HEK293T (cell line): ENCODE measurements around the gene ZNF565.

Experiments used
- CTCF ChIA-PET: fragments of 350-600 bp; formaldehyde crosslinking; extraction: SDS; loops from one replicate; lab custom pipeline; 2021; ENCODE audit warnings: antibody characterized with exemption, inconsistent platforms; lab: Yijun Ruan, JAX
- POLR2A ChIA-PET: fragments of 350-600 bp; formaldehyde crosslinking; extraction: SDS; loops from one replicate; lab custom pipeline; 2020; ENCODE audit warnings: antibody characterized with exemption, inconsistent platforms; lab: Yijun Ruan, JAX
- DNase-seq: peaks from one replicate; pipeline ENCODE4 v3.0.0; 2012; ENCODE audit warnings: mixed read lengths; ENCODE audit errors: extremely low spot score
- ARNT ChIP-seq: fragments of 450-650 bp; IDR thresholded peaks from 2 replicates; pipeline ENCODE4 v1.6.1; 2017; ENCODE audit warnings: mild to moderate bottlenecking
- BHLHE40 ChIP-seq: fragments of 450-650 bp; IDR thresholded peaks from 2 replicates; pipeline ENCODE4 v1.6.1; 2016; ENCODE audit warnings: mild to moderate bottlenecking, moderate library complexity, borderline replicate concordance
- CTBP1 ChIP-seq: fragments of 450-650 bp; IDR thresholded peaks from 2 replicates; pipeline ENCODE4 v1.6.1; 2016; ENCODE audit warnings: borderline replicate concordance
- ELF4 ChIP-seq: fragments of 450-650 bp; IDR thresholded peaks from 2 replicates; pipeline ENCODE4 v1.6.1; 2017; ENCODE audit warnings: antibody characterized with exemption
- FOXA1 ChIP-seq: fragments of 450-650 bp; IDR thresholded peaks from 2 replicates; pipeline ENCODE4 v1.6.1; 2016; ENCODE audit warnings: mild to moderate bottlenecking
- FOXK2 ChIP-seq: fragments of 450-650 bp; IDR thresholded peaks from 2 replicates; pipeline ENCODE4 v1.6.1; 2016; ENCODE audit warnings: mild to moderate bottlenecking
- FOXM1 ChIP-seq: fragments of 450-650 bp; IDR thresholded peaks from 2 replicates; pipeline ENCODE4 v1.6.1; 2017; ENCODE audit warnings: mild to moderate bottlenecking, borderline replicate concordance
- HDGF ChIP-seq: fragments of 450-650 bp; IDR thresholded peaks from 2 replicates; pipeline ENCODE4 v1.6.1; 2017; ENCODE audit warnings: antibody characterized with exemption, borderline replicate concordance
- L3MBTL2 ChIP-seq: fragments of 450-650 bp; conservative IDR thresholded peaks from 2 replicates; pipeline ENCODE4 v1.6.1; 2016; ENCODE audit warnings: mild to moderate bottlenecking
- LEF1 ChIP-seq: fragments of 450-650 bp; IDR thresholded peaks from 2 replicates; pipeline ENCODE4 v1.6.1; 2017; ENCODE audit warnings: mild to moderate bottlenecking, borderline replicate concordance
- NFRKB ChIP-seq: fragments of 450-650 bp; IDR thresholded peaks from 2 replicates; pipeline ENCODE4 v1.6.1; 2016; ENCODE audit warnings: mild to moderate bottlenecking, moderate library complexity
- SP1 ChIP-seq: fragments of 450-650 bp; IDR thresholded peaks from 2 replicates; pipeline ENCODE4 v1.6.1; 2017
- SUZ12 ChIP-seq: fragments of 450-650 bp; IDR thresholded peaks from 2 replicates; pipeline ENCODE4 v1.6.1; 2016; ENCODE audit warnings: mild to moderate bottlenecking
- TARDBP ChIP-seq: fragments of 450-650 bp; IDR thresholded peaks from 2 replicates; pipeline ENCODE4 v1.6.1; 2016
- ZNF384 ChIP-seq: fragments of 450-650 bp; IDR thresholded peaks from 2 replicates; pipeline ENCODE4 v1.6.1; 2016
- TF ChIP-seq, protein P1 (sequence below): fragments of 450-650 bp; IDR thresholded peaks from 2 replicates; pipeline ENCODE4 v1.6.1; 2016

The ZNF565 gene

DNA sequence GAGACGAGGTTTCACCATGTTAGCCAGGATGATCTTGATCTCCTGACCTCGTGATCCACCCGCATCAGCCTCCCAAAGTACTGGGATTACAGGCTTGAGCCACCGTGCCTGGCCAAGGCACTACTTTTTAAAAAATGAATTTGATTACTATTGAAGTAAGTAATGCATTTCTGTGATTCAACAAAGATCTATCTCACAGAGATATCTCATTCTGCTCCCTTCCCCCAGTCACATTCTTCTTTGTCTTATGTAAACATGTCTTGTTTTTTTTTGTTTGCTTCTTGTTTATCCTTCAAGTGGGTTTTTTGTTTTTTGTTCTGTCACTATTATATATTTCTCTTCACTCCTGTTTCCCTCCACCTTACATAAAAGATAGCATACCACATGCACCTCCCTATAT, 7.0 kb upstream of the ZNF565 start:
- ChIA-PET CTCF (no interaction called here), POLR2A (no interaction called here)
- DNase-seq, result no peak
- TF ChIP-seq, protein P1, sequence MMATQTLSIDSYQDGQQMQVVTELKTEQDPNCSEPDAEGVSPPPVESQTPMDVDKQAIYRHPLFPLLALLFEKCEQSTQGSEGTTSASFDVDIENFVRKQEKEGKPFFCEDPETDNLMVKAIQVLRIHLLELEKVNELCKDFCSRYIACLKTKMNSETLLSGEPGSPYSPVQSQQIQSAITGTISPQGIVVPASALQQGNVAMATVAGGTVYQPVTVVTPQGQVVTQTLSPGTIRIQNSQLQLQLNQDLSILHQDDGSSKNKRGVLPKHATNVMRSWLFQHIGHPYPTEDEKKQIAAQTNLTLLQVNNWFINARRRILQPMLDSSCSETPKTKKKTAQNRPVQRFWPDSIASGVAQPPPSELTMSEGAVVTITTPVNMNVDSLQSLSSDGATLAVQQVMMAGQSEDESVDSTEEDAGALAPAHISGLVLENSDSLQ, result no peak
- TF ChIP-seq SP1 (no peak), L3MBTL2 (no peak), TARDBP (no peak), FOXK2 (no peak), HDGF (no peak), SUZ12 (no peak), LEF1 (no peak), ELF4 (no peak), FOXA1 (no peak), NFRKB (no peak), CTBP1 (no peak), ZNF384 (no peak), FOXM1 (no peak), ARNT (no peak), BHLHE40 (no peak)

- TF ChIP-seq FOXA1 (no peak), ARNT (no peak), NFRKB (peak; percentile 54; the same call in 1 of the 2 replicates), SUZ12 (no peak), L3MBTL2 (peak; percentile 36; the same call in 1 of the 2 replicates)
- no peak for DNase-seq
- POLR2A ChIA-PET, result interaction anchor here (0.9 to 1.9 kb wide), 9 partner anchors 9 to 1252 kb away, joined by 3 to 12 read pairs (median 4); partner anchors contain the start of genes CAPNS1, POLR2I, TBCB and ZNF345
- CTCF ChIA-PET, result interaction anchor here (0.6 kb wide), 1 partner anchor 23 kb away, joined by 3 read pairs; no protein-coding TSS in a partner anchor
Measured at GRCh38 chr19:36215276-36216123, 1.0 kb upstream of the ZNF565 start.

DNA sequence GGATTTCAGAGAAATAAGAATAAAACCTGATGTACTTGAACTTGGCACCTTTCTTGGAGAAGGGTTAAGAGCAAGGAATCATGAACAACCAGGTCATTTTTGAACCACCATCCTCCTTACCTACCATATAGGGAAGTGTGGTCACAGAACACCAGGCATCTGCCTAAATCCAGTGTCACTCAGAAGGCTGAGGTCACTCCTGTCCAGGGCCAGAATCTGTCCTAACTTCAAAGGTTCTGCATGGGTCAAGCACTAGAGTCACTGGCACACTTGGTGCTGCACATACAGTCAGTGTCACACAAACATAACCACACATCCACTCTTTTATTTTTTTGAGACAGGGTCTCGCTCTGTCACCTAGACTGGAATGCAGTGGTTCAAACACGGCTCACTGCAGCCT, 1.6 kb downstream of the ZNF565 start:
- POLR2A ChIA-PET, result no interaction called here
- no peak for DNase-seq
- CTCF ChIA-PET, result no interaction called here
- TF ChIP-seq HDGF, result no peak
- TF ChIP-seq ELF4, result no peak
- no peak for TF ChIP-seq L3MBTL2
- no peak for TF ChIP-seq SUZ12
- TF ChIP-seq, protein P1, result no peak
- no peak for TF ChIP-seq BHLHE40
- TF ChIP-seq CTBP1, result no peak
- TF ChIP-seq FOXK2, result no peak
- TF ChIP-seq SP1, result no peak
- TF ChIP-seq NFRKB, result no peak
- no peak for TF ChIP-seq LEF1
- TF ChIP-seq ARNT, result no peak
- TF ChIP-seq FOXA1, result no peak

GRCh38 chr19:36210497-36210896, 4.0 kb downstream of the ZNF565 start:
- no peak for DNase-seq
- CTCF ChIA-PET, result no interaction called here
- TF ChIP-seq FOXM1 (no peak), ZNF384 (no peak)
- POLR2A ChIA-PET, result no interaction called here

DNA sequence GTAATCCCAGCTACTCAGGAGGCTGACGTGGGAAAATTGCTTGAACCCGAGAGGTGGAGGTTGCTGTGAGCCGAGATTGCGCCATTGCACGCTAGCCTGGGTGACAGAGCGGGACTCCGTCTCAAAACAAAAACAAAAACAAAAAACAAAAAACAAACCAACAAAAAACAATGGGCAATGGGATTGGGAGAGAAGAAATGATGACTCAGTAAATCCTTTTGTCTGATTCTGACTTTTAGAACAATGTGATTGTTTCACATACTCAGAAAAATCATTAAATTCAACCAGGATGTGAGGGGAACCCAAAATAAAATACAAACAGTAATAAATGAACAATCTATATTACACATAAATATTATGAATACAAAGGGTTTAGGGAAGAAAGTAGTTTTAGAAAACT, 5.1 kb downstream of the ZNF565 start:
- no peak for DNase-seq
- POLR2A ChIA-PET, result no interaction called here
- CTCF ChIA-PET, result no interaction called here
- TF ChIP-seq TARDBP, result no peak
- no peak for TF ChIP-seq ARNT
- no peak for TF ChIP-seq LEF1
- TF ChIP-seq FOXM1, result no peak
- TF ChIP-seq BHLHE40, result no peak
- no peak for TF ChIP-seq ZNF384
- no peak for TF ChIP-seq HDGF
- no peak for TF ChIP-seq SUZ12
- no peak for TF ChIP-seq CTBP1
- TF ChIP-seq, protein P1, result no peak
- no peak for TF ChIP-seq FOXK2
- no peak for TF ChIP-seq NFRKB
- no peak for TF ChIP-seq SP1
- TF ChIP-seq ELF4, result no peak

DNA sequence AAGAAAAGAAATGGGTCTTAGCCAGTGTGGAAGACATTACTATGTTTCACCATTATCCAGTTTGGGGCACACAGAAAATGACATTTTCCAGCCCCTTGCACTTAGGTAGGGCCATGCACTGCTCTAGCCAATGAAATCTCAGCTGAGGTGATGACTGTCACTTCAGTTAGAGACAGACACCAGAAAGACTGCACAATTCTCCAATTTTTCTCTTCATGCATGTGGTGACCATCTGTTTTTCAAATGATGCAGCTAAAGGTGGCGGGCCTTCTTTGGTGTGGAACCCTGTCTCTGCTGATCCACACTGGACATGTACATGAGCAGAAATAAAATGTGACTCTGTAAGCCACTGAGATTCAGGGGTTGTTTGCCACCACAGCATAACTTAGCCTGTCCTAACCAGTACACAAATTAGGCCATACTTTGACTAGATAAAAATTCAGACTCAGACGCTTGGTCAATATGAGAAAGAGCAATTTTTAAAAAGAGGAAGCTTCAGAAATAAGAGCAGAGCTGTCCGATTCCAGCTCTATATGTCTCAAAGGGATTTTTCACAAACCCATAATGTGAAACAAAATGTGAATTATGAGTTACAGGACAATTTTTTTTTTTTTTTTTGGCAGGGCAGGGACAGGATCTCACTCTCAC, 6.7 kb downstream of the ZNF565 start:
- TF ChIP-seq ARNT (no peak), FOXM1 (no peak), NFRKB (no peak), CTBP1 (no peak), LEF1 (no peak), FOXA1 (no peak), TARDBP (no peak), HDGF (no peak), ELF4 (no peak), FOXK2 (no peak), SUZ12 (no peak), SP1 (no peak), BHLHE40 (no peak), ZNF384 (no peak), L3MBTL2 (no peak)
- TF ChIP-seq, protein P1, result no peak
- CTCF ChIA-PET, result interaction anchor here (0.6 to 1.0 kb wide), 3 partner anchors 18 to 1037 kb away, joined by 3 to 4 read pairs (median 4); no protein-coding TSS in a partner anchor
- no peak for DNase-seq
- POLR2A ChIA-PET, result interaction anchor here (0.6 kb wide), 1 partner anchor 93 kb away, joined by 4 read pairs; the partner anchor contains the start of genes POLR2I and TBCB
